ENCODE results near the gene NSMCE1. TPM values are rescaled to one million over a fixed set of nuclear protein-coding genes. Genes with fewer than 3 reads are reported as not detected.
"Not testable (repeated sequence)": the region's sequence is repeated elsewhere in the genome, so short reads cannot be mapped to it uniquely, and the experiment has no call there.

The NSMCE1 gene
- total RNA-seq, 1 donor from 2014 or later: 6.8 TPM

DNA sequence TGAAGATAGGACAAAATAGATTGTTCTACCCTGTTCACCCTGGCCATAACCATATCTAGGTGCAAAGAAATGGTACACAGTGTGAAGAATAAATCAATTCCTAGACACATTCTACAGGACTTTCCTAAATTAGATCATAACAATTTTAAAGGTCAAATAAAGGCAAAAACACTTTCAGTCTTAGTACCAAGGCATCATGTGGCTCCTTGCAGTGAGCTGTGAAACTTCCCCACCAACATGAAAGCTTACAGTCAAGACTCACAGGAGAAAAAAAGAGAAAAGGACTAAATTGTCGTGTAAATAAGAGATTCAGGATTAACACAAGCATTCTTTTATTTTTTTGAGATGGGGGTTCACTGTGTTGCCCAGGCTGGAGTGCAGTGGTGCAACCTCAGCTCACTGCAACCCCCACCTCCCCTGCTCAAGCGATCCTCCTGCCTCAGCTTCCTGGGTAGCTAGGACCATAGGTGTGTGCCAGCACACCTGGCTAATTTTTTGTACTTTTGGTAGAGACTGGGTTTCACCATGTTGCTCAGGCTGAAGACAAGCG, 14.2 kb downstream of the NSMCE1 start:
- no peak for DNase-seq (ENCODE audit: low spot score in 2 of 2)
- peaks cover 0 to 11% of the 10 kb centered on the region in 2 donors for H3K4me1 ChIP-seq
- H3K36me3 ChIP-seq: peaks cover 0 to 30% of the 10 kb centered on the region in 2 donors
- TF ChIP-seq, protein P1, sequence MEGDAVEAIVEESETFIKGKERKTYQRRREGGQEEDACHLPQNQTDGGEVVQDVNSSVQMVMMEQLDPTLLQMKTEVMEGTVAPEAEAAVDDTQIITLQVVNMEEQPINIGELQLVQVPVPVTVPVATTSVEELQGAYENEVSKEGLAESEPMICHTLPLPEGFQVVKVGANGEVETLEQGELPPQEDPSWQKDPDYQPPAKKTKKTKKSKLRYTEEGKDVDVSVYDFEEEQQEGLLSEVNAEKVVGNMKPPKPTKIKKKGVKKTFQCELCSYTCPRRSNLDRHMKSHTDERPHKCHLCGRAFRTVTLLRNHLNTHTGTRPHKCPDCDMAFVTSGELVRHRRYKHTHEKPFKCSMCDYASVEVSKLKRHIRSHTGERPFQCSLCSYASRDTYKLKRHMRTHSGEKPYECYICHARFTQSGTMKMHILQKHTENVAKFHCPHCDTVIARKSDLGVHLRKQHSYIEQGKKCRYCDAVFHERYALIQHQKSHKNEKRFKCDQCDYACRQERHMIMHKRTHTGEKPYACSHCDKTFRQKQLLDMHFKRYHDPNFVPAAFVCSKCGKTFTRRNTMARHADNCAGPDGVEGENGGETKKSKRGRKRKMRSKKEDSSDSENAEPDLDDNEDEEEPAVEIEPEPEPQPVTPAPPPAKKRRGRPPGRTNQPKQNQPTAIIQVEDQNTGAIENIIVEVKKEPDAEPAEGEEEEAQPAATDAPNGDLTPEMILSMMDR (IDR thresholded peaks at IDR 0.05): no peak
- no peaks in the 10 kb centered on the region for H3K9me3 ChIP-seq
- no peaks in the 10 kb centered on the region for H3K27me3 ChIP-seq
- H3K4me3 ChIP-seq: no peak overlapping the region
- intact Hi-C loops (cut with DNase I): no loop called here
- H3K27ac ChIP-seq: peak overlapping the region; percentile 57 to 61

DNA sequence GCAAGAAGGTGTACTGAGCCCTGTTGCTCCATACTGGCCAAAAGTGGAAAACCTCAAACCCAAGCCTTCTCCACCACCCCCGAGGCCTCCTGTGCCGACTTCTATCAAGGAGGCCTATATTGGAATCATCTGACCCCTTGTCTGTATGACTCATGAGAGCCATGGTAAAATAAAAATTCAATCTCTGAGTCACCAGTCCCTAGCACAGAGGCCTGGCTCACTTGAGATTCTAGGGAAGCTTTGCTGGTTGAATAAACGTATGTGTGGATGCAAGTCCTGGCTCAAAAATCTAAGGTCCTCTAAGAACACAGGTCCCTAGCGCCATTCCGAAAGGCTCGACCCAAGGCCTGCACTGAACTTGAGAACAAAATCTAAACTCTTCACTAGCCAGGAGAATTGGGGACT, 15.0 kb downstream of the NSMCE1 start:
- intact Hi-C loops (cut with DNase I): no loop called here
- Histone ChIP-seq H3K9me3 (no peaks in the 10 kb centered on the region), H3K27ac (peak overlapping the region; percentile 57 to 61), H3K4me1 (peaks cover 0 to 11% of the 10 kb centered on the region in 2 donors), H3K36me3 (peaks cover 0 to 30% of the 10 kb centered on the region in 2 donors), H3K4me3 (no peak overlapping the region), H3K27me3 (no peaks in the 10 kb centered on the region)
- TF ChIP-seq, protein P1 (IDR thresholded peaks at IDR 0.05): no peak
- no peak for DNase-seq (ENCODE audit: low spot score in 2 of 2)

DNA sequence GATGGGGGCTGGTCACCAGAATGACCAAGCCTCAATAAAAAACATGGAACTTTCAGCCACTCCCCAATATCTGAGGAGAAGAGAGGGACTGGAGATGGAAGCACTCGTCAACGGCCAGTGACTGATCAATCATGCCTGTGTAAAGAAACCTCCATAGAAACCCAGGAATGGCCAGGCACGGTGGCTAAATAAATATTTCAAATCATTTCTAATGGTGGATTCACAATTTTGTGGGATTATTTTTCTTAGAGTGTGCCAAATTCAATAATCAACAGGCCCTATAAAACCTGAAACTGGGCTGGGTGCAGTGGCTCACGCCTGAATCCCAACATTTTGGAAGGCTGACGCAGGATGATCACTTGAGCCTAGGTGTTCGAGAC, 16.4 kb downstream of the NSMCE1 start:
- no peaks in the 10 kb centered on the region for H3K9me3 ChIP-seq
- no peaks in the 10 kb centered on the region for H3K27me3 ChIP-seq
- H3K4me3 ChIP-seq: no peak overlapping the region
- intact Hi-C loops (cut with DNase I): no loop called here
- peaks cover 0 to 26% of the 10 kb centered on the region in 2 donors for H3K36me3 ChIP-seq
- DNase-seq (ENCODE audit: low spot score in 2 of 2): no peak
- TF ChIP-seq, protein P1 (IDR thresholded peaks at IDR 0.05): no peak
- H3K27ac ChIP-seq: no peak overlapping the region
- peaks cover 0 to 11% of the 10 kb centered on the region in 2 donors for H3K4me1 ChIP-seq

DNA sequence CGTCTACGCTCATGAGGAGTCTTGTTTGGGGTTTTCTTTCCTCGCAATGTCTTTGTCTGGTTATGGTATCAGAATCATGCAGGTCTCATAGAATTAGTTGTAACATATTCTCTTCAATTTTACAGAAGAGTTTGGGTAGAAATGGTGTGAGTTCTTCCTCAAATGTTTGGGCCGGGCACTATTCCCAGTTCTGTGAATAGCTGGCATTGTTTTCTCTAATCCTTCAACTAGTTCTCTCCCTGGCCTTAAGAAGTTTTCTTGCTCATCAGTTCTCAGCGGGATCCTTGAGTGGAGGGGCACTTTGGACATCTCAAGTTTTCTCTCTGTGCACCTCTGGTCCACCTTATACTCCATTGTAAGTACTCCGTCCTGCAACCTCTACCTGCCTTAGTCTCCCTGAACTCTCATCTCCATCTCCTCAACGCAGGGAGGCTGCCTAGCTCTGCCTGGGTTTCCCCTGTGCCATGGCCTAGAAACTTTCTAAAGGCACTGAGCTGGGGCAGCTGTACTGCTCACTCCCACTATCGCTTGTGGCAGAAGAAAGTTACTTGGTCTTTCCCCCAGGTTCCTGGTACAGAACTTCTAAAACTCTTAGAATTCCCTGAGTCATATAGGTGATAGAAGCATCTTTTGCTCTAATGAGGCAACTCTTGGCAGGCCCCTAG, 16.9 kb downstream of the NSMCE1 start:
- Histone ChIP-seq H3K9me3 (no peaks in the 10 kb centered on the region), H3K4me3 (no peak overlapping the region), H3K36me3 (peaks cover 0 to 20% of the 10 kb centered on the region in 2 donors), H3K27ac (no peak overlapping the region), H3K4me1 (peaks cover 0 to 11% of the 10 kb centered on the region in 2 donors), H3K27me3 (no peaks in the 10 kb centered on the region)
- intact Hi-C loops (cut with DNase I): no loop called here
- no peak for DNase-seq (ENCODE audit: low spot score in 2 of 2)
- TF ChIP-seq, protein P1 (IDR thresholded peaks at IDR 0.05): no peak

DNA sequence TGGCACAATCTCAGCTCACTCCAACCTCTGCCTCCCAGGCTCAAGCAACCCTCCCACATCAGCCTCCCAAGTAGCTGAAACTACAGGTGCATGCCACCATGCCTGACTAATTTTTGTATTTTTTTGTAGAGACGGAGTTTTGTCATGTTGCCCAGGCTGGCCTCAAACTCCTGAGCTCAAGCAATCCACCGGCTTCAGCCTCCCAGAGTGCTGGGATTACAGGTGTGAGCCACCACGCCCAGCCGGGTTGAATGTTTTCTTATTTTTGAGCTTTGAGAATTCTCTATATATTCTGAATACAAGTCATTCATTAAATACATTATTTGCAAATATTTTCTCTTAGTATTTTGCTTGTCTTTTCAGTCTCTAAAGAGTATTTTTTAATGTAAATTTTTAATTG, 19.7 kb downstream of the NSMCE1 start:
- H3K36me3 ChIP-seq; DNase-seq (ENCODE audit: low spot score in 2 of 2); H3K9me3 ChIP-seq; H3K27ac ChIP-seq; intact Hi-C loops (cut with DNase I); H3K27me3 ChIP-seq; H3K4me3 ChIP-seq: not testable (repeated sequence)
- peaks cover 11 to 30% of the 10 kb centered on the region in 2 donors for H3K4me1 ChIP-seq

DNA sequence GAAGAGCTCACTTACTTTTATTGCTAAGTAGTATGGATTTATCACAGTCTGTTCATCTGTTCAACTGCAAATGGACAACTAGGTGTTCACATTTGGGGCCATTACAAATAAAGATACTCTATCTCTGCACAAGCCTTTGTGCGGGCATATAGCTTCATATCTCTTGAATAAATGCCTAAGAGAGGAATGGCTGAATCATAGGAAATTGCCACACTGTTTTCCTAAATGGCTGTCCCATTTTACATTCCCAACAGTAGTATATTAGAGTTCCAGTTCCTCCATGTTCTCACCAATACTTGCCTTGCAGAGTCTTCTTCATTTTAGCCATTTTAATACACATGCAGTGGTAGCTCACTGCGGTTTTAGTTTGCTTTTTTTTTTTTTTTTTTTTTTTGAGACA, 20.5 kb downstream of the NSMCE1 start:
- Histone ChIP-seq H3K4me1 (peaks cover 18 to 34% of the 10 kb centered on the region in 2 donors), H3K4me3 (no peak overlapping the region), H3K36me3 (peaks cover 0 to 5% of the 10 kb centered on the region in 2 donors), H3K27me3 (no peaks in the 10 kb centered on the region), H3K27ac (no peak overlapping the region), H3K9me3 (no peaks in the 10 kb centered on the region)
- no peak for DNase-seq (ENCODE audit: low spot score in 2 of 2)
- TF ChIP-seq, protein P1 (IDR thresholded peaks at IDR 0.05): no peak
- intact Hi-C loops (cut with DNase I): no loop called here

DNA sequence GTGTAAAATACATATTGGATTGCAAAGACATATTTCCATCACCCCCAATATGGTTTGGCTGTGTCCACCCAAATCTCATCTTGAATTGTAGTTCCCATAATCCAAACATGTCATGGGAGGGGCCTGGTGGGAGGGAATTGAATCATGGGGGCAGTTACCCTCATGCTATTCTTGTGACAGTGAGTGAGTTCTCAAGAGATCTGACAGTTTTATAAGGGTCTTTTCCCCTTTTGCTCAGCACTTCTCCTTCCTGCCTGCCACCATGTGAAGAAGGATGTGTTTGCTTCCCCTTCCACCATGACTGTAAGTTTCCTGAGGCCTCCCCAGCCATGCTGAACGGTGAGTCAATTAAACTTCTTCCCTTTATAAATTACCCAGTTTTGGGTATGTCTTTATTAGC, 21.5 kb downstream of the NSMCE1 start:
- DNase-seq (ENCODE audit: low spot score in 2 of 2); intact Hi-C loops (cut with DNase I): not testable (repeated sequence)

More for the DNA sequence above, 21.5 kb downstream of the NSMCE1 start:
- Histone ChIP-seq H3K27ac (peak overlapping the region in 1 of 2 donors; percentile 73), H3K4me1 (peaks cover 18 to 40% of the 10 kb centered on the region in 2 donors)
- H3K4me3 ChIP-seq, H3K36me3 ChIP-seq, H3K9me3 ChIP-seq, H3K27me3 ChIP-seq: not testable (repeated sequence)

Data from ascending aorta (tissue), 2 donors.